Astrocyte of the hippocampus (primary cell): ENCODE data around the gene MPPED1.
A peak's percentile ranks its signal among the peaks of the same experiment; 100 is the strongest.

Experiments used
- DNase-seq: peaks from one replicate; pipeline ENCODE4 v3.0.0; 2011; ENCODE audit warnings: low read depth, low spot score

The MPPED1 gene

DNA sequence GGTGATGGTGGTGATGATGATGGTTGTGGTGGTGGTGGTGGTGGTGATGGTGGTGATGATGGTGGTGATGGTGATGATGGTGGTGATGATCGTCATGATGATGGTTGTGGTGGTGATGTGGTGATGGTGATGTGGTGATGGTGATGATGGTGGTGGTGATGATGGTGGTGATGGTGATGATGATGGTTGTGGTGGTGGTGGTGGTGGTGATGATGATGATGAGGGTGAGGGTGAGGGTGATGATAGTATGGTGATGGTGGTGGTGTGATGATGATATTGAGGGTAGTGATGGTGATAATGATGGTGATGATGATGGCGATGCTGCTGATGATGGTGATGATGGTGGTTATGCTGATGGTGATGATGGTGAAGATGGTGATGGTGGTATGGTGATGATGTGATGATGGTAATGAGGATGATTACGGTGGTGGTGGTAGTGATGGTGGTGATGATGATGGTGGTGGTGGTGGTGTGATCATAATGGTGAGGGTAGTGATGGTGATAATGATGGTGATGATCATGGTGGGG, 63.8 kb downstream of the MPPED1 start:
- no peak for DNase-seq

DNA sequence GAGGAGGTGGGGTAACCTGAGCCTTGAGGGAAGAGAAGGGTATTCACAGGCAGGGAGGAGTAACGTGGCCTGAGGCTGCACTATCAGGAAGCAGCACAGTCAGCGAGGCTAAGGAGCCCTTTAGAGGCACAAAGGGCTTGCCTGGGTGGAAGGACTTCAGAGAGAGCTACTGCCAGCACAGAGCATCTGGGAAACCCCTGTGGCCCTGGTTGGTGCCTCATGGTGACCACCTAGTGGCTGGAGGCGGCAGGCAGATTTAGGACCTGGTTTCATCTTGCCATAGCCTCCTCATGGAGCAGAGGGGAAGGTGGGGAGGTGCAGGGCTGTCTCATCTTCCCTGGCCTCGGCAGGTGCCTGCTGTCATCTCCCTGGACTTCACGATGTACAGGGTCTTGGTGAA, 64.5 kb downstream of the MPPED1 start:
- no peak for DNase-seq

DNA sequence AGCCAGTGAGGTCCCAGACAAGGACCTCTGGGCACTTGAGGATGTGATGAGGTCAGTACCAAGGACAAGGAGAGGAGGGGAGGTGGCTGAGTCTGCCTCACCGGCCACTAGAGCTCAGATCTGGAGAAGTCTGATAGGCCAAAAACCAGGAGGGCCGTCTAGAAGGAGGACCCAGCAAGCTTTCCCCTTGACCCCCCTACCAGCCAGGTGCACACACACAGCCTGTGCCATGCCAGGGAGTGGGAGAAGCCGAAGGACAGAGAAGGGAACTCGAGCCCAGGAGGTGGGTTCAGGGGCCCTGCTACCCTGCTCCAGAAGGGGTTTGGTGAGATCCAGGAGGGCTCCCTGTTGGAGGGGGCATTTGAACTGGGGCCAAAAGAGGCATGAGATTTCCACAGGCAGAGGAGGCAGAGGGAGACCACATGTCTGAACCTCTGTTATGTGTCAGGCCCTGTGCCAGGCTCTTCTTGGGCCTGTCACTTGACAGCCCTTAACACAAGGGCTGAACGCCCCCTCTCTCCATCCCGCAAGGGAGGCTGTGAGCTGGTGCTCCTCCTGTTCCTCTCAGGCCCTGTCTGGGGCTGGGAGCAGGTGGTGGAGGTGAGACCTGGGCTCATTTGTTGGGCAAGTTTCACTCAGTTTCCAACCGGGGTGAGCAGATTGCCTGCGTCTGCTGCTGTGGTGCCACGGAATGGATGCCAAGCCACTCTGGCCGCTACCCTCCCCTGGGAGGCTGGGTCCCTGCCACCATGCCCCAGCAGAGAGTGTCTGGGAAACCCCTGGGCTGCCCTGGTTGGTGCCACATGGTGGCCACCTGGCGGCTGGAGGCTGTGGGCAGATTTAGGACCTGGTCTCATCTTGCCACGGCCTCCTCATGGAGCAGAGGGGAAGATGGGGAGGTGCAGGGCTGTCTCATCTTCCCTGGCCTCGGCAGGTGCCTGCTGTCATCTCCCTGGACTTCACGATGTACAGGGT, 65.2 kb downstream of the MPPED1 start:
- no peak for DNase-seq

DNA sequence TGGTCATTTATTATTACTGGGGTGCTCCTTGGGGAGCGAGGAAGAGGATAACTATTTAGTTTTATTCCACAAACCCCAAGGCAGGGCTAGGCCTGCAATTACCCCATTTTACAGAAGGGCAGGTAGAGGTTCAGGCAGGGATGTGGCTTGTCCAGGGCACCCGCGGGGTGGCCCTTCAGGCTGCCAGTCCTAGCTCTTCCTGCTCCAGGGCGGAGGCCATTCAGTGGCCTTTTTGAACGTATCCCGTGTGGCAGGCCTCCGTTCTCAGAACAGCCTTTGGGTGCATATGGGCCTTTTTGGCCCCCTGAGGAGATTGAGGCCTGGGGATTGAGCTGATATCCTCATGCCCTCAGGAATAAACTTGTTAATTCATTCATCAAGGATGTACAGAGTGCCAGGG, 66.2 kb downstream of the MPPED1 start:
- no peak for DNase-seq

DNA sequence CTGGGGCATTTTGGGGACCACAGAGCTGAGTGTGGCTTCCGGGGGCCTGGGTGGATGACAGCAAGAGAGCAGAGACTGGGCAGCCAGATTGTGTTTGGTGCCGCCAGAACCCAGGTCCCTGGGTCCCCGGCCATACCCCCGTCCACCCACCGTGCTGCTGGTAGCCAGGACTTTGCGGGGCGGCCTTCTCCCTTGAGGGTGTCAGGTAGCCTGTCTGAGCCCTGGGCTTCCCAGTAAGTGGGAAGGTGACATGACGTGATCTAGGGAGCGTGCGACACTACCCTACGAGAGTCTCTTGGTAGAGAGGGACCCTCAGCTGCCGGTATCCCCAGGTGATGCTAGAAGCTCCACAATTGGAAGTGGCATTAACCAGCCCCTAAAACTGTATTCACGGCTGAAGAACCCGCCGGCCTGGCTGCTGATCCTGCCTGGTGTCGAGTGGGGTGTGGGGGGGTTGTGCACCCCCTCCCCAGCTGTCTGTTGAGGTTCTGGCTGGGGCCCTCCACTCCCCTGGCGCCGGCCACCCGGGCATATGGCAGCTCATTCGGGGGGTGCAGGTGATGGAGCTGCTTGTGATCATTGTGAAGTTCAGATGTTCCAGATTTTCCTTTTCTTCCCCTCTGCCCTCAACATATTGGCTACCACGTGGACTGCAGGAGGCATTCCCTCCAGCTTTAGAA, 66.9 kb downstream of the MPPED1 start:
- DNase-seq: no peak

DNA sequence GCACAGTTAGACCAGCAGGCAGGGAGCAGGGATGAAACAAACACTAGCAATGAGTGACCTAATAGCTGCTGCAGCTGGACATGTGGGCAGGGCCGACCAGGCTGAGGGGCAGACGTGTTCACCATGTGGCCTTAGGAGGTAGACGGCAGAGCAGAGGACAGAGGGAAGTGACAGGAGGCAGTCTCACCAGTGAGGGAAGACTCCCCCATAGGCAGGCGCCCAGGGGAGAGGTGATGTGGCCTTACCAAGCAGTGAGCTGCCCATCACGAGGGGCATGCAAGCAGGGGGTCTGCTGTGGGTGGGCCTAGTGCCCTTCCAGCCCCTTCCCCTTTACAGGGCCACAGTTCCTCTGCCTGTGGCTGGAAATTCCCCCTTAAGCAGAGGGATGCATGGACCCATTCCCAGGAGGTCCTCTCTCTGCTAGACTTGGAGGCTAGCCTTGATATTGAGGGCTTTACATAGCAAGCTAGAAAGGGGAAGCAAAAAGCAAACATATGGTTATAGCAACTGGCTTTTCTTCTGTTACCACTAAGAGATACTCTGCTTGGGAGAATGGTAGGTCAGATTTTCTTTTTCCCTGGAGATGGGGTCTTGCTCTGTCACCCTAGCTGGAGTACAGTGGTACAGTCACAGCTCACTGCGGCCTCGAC, 67.6 kb downstream of the MPPED1 start:
- DNase-seq: no peak

DNA sequence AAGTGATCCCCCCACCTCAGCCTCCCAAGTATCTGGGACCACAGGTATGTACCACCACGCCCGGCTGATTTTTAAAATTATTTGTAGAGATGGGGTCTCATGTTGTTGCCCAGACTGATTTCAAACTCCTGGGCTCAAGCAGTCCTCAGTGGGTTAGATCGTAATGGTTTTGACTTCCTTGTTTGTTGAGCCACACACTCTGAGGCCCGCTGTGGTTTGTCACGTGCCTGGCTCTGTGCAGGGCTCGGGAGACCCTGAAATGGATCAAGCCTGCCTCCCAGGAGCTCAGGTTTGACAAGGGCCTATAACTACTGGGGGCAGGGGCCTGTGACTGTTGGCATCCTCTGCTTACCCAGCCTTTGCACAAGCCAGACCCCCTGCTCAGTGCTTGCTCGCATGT, 68.1 kb downstream of the MPPED1 start:
- no peak for DNase-seq

DNA sequence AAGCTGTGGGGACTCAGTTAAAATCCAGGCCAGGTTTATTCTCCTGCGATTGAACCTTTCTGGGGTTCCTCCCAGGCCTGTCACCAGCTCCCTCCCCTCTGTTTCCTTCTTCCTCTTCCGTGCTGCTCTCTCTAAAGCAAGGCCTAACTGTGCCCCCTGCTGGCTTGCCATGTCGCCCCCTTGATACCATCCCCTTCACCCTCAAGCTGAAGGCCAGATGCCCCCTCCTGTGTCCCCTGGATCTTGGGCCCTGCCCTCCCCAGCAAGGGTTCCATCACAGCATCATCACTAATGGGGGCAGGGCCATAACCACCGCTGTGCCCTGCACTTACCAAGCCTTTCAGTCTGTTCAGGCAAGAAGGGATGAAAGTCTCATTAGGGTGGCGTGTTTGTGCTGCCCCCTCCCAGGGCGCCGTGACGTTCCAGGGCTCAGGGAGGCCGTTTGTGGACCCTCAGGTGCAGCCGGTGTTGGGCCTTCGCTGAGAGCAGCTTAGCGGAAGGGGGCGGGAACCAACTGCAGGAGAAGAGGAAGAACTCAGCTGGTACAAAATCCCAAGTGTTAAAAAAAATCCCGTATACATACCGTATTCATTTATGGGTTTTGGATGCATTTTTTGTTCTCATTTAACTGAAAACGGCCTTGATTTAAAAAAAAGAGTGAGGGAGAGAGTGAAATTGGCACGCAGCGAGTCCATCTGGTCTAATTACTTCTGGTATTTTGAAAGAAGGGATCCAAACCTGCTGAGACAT, 69.9 kb downstream of the MPPED1 start:
- no peak for DNase-seq

DNA sequence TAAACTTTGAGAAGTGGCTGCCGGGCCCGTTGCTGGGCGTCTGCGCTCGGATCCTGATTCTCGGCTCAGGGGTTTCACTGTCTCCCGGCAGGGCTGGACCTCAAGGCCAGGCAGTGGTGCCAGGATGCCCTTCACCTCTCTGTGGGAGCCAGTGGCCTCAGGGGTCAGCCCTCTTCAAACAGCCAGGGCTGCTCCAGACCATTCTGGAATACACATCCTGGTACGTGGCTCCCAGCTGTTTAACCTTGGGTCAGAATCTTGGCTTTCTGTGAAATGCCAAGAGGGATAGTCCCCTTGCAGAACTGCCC, 70.5 kb downstream of the MPPED1 start:
- DNase-seq: no peak

DNA sequence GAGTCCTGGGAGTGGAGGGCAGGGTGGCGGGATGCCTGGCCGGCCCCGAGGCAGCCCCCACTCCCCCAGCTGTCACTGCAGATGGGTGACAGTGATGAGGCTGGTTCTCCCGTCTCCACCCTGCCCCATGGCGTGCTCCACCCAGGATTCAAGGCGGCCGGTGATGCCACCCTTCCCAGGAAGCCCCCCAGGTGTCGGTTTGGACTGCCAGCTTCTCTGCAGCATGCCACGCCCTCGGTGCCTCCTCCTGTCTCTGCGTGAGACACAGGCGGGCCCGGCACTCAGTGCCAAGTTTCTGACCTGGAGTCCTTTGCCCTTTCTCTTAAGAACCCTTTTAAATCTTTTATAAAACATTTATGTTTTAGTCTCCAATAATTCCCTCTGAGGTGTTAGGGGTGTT, 71.5 kb downstream of the MPPED1 start:
- DNase-seq: no peak

DNA sequence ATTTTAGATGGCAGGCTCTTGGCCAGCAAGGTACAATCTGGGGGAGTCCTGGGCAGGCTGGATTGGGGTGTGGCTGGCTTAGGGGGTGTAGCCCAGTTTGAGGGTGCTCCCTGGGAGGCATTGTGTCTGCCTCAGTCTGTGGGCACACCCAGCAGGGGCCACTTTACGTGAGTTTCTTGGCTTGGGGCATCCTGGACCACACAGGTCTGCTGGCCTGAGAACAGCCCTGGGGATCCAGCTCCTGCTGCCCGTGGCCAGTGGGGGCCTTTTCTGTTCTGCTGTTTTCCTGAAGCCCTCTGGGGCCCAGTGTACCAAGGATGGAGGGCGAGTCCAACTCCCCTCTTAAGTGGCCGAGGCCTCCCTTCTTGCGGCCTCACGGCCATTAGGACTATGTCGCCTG, 71.9 kb downstream of the MPPED1 start:
- DNase-seq: no peak

DNA sequence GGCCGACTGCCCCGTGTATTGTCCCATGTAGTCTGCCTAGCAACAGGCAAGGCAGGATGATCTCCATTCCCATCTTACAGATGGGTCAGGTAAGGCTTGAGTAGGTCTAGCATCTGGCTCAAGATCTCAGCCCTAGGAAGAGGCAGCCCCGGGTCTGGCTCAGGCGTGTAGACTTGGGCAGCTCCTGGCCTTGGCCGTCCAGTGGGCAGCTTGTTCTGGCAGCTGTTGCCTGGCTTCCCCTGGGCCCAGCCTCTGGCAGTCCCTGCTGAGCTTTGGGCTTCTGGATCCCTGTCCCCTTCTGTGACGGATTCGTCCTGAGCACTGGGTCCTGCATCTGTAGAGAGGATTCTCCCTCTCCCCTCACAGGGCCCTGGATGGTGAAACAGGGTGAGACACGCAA, 72.4 kb downstream of the MPPED1 start:
- DNase-seq: no peak

DNA sequence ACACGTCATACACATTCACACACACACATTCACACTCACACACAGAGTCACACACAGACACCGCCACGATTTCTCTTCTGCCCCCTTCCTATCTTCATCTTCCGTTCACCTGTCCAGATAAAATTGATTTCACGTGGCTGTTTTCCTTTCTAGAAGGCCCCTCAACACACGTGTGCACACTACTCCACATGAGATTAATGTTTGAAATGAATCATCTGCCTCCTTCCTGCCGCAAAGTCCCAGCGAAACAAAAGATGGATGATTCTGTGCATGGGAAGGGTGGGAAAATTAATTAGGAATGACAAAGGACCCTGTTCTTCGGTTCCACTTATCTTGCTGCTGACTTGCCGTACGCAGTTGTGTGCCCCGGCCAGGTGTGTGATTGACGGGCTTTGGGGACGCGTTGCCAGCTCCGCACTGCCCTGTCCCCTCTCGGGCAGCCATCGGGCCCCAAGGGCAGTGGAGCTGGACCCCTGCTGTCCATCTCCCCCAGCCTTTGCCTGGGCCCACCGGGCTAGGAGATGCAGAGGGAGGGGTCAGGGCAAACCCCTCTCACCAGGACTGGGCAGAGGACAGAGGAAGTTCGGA, 73.8 kb downstream of the MPPED1 start:
- DNase-seq: no peak

DNA sequence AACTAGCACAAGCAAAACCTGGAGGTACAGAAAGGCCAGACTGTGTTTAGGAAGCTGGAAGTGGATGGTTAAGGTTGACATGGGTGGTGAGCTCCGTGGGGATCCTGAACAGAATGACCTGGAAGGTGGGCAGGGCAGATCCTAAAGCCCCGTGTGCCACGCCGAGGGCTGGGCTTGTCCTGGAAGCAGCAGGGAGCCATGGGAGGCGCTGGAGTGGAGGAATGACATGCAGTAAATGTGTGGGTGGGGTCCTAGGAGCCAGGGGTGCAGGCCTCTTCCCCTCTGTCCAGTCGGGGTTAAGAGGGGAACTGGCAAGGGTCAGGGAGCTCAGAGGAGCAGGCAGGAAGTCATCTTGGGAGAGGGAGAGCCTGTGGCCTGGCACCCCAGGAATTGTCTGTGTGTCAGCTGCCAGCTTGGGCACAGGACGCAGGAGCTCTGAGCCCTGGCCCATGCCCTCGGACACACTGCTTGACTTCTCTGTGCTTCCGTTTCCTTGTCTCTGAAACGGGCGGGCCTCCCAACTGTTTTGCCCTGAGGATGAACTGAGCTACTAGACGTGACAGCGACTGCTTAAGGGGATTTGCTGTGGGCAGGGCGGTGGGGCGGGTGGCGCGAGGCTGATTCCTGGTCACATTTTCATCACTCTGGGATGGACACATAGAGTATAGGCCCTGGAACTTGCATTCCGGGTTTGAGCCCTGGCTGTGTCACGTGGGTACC, 75.7 kb downstream of the MPPED1 start:
- DNase-seq: no peak

DNA sequence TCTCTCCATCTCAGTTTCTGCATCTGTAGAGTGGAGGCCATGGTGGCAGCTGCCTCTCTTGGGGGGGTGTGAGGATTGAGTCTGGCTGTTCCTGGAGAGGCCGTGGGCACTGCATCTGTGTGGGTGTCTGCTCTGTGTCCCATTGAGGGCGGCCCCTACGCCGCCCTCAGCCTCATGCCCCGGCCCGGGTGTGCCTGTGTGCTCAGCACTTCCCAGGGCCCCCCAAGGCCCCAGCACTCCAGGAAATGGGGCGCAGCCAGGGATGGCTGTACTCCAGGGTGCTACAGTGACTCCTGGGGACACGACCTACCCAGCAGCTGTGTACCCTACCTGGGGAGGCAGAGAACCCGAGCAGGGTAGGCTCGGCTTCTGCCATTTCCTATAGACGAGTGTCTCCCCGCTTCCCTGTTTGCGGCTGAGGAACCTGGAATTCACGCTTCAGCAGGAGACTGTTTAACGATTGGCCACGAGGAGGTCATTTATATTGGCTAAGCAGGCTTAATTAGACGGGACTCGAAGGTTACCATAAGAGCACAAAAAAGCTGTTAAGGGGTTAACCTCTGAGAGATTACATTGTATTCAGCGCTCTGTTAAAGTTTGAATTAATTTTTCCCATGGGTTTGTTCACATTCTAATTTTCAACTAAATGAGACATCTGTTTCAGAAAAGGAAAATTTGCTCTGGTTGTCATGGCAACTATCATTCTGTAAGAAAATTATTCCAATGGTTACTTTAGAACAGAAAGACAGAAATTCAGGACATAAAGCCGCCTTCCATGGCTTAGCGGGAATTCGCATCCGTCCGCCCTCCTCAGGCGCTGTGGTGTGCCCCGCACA, 76.4 kb downstream of the MPPED1 start:
- DNase-seq: peak; percentile 4

DNA sequence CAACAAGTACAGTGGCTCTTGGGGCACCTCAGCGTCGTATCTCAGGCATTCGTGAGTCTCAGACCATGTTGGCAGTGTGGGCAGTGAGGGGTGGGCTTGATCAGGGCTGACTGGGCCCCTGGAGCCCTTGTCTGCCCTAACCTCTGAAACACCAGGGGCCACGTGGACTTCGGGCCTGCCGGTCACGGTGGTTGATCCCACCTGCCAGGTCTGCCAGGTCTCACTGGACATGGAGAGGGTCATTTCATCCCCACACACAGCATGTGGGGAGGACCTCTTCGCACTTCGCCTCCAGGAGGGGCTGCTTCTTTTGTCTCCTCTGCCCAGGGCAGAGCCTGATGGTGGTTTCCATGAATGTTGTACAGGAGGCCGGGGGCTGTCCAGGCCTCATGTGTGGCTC, 77.1 kb downstream of the MPPED1 start:
- no peak for DNase-seq

DNA sequence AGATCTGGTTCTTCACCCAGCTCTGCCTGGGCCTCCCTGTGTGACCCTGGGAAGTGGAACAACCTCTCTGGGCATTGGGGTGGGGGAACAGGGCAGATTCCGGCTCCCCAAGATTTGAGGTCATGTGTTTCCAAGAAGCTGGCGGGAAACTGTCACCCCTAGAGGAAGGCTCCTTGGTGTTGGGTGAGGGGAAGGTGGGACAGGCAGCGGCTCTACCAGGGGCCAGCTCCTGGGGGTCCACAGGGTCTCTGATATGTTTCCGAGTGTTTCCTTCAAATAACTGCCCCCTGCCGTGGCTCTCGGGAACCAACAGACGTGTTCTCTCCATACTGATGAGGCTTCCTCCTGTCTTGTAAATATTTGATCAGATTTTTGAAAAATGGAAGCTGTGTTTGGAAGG, 78.5 kb downstream of the MPPED1 start:
- no peak for DNase-seq

DNA sequence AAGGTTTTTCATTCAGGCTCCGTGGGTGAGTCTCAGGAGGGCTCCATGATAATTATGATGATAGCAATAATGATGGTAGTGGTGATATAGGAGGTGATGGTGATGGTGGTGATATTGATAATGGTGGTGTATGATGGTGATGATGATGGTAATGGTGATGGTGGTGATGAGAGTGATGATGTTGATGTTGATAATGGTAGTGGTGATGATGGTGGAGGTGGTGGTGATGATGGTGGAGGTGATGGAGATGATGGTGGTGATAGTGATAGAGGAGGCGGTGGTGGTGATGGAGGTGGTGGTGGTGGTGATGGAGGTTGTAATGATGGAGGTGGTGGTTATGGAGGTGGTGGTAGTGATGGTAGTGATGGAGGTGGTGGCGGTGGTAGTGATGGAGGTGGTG, 79.4 kb downstream of the MPPED1 start:
- no peak for DNase-seq

DNA sequence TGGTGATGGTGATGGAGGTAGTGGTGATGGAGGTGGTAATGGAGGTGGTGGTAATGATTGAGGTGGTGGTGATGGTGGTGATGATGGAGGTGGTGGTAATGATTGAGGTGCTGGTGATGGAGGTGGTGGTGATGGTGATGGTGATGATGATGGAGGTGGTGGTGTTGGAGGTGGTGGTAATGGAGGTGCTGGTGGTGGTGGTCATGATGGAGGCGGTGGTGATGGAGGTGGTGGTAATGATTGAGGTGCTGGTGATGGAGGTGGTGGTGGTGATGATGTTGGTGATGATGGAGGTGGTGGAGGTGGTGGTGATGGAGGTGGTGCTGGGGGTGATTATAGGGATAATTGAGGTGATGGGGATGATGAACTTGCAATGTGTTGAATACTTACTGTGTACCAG, 79.9 kb downstream of the MPPED1 start:
- DNase-seq: no peak

DNA sequence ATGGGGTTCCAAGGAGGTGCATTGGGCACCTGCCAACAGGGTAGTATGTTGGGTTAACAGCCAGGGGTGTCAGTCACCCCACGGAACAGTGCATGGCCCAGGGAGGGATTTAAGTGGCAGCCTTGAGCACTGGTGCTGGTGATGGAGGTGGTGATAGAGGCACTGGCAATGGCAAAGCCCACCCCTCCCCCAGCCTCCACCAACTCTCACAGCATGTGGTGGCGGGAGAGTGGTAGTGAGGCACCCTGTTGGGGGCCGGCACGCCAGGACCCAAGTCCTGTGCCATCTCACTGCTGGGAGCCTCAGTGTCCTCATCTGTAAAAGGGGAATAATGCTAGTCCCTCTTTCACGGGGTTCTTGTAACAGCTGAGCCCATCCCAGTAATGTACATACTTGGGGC, 81.5 kb downstream of the MPPED1 start:
- no peak for DNase-seq
